ENCODE results near the gene SREBF2. TPM values are rescaled to one million over a fixed set of nuclear protein-coding genes. Genes with fewer than 3 reads are reported as not detected.

The SREBF2 gene
- total and polyA plus RNA-seq, 9 of the 15 experiments (the other 6 are each of a cell fraction or from before 2014, with no cell fraction given): 1.1 to 84.2 (median 26.9) TPM

- no peak for TF ChIP-seq ZNF431 (CRISPR knock-in tag; IDR thresholded peaks at IDR 0.05)
- TF ChIP-seq, protein P1, sequence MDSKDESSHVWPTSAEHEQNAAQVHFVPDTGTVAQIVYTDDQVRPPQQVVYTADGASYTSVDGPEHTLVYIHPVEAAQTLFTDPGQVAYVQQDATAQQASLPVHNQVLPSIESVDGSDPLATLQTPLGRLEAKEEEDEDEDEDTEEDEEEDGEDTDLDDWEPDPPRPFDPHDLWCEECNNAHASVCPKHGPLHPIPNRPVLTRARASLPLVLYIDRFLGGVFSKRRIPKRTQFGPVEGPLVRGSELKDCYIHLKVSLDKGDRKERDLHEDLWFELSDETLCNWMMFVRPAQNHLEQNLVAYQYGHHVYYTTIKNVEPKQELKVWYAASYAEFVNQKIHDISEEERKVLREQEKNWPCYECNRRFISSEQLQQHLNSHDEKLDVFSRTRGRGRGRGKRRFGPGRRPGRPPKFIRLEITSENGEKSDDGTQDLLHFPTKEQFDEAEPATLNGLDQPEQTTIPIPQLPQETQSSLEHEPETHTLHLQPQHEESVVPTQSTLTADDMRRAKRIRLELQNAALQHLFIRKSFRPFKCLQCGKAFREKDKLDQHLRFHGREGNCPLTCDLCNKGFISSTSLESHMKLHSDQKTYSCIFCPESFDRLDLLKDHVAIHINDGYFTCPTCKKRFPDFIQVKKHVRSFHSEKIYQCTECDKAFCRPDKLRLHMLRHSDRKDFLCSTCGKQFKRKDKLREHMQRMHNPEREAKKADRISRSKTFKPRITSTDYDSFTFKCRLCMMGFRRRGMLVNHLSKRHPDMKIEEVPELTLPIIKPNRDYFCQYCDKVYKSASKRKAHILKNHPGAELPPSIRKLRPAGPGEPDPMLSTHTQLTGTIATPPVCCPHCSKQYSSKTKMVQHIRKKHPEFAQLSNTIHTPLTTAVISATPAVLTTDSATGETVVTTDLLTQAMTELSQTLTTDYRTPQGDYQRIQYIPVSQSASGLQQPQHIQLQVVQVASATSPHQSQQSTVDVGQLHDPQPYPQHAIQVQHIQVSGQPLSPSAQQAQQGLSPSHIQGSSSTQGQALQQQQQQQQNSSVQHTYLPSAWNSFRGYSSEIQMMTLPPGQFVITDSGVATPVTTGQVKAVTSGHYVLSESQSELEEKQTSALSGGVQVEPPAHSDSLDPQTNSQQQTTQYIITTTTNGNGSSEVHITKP (IDR thresholded peaks at IDR 0.05; ENCODE audit: partially characterized antibody): peak; percentile 68
- TF ChIP-seq NR2C1 (IDR thresholded peaks at IDR 0.05): no peak
- peak; percentile 50; the same call in 1 of the 2 replicates for TF ChIP-seq NR2C1 (tag; IDR thresholded peaks at IDR 0.05)
- TF ChIP-seq ZNF224 (CRISPR knock-in tag; IDR thresholded peaks at IDR 0.05): no peak
- no peak for TF ChIP-seq ZNF282 (CRISPR knock-in tag; IDR thresholded peaks at IDR 0.05)
- no peak for TF ChIP-seq NFYB (IDR thresholded peaks at IDR 0.05; ENCODE audit: extremely low read depth, insufficient read length)
- TF ChIP-seq POLR2AphosphoS5 (IDR thresholded peaks at IDR 0.05; ENCODE audit: control insufficient read depth, insufficient read depth, low read depth, low read length): peak; percentile 93
- peak; percentile 90 for TF ChIP-seq CCNT2 (IDR thresholded peaks at IDR 0.05; ENCODE audit: borderline replicate concordance, extremely low read depth, insufficient read length, low read depth, low read length)
- TF ChIP-seq, protein P2, sequence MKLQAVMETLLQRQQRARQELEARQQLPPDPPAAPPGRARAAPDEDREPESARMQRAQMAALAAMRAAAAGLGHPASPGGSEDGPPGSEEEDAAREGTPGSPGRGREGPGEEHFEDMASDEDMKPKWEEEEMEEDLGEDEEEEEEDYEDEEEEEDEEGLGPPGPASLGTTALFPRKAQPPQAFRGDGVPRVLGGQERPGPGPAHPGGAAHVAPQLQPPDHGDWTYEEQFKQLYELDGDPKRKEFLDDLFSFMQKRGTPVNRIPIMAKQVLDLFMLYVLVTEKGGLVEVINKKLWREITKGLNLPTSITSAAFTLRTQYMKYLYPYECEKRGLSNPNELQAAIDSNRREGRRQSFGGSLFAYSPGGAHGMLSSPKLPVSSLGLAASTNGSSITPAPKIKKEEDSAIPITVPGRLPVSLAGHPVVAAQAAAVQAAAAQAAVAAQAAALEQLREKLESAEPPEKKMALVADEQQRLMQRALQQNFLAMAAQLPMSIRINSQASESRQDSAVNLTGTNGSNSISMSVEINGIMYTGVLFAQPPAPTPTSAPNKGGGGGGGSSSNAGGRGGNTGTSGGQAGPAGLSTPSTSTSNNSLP (IDR thresholded peaks at IDR 0.05; ENCODE audit: borderline replicate concordance, low read depth, low read length): no peak
- peak; percentile 99 for TF ChIP-seq ARID1B (IDR thresholded peaks at IDR 0.05)
- peak; percentile 82 for TF ChIP-seq ZBTB2 (IDR thresholded peaks at IDR 0.05)
- TF ChIP-seq ZNF212 (CRISPR knock-in tag; IDR thresholded peaks at IDR 0.05): no peak
- no peak for TF ChIP-seq ESRRB (CRISPR knock-in tag; IDR thresholded peaks at IDR 0.05; ENCODE audit: borderline replicate concordance)
- TF ChIP-seq RAD51 (IDR thresholded peaks at IDR 0.05; ENCODE audit: borderline replicate concordance, low read depth): peak; percentile 65; the same call in 1 of the 2 replicates
- TF ChIP-seq PHTF2 (CRISPR knock-in tag; IDR thresholded peaks at IDR 0.05): no peak
- peak; percentile 69 to 91; a peak in 3 of 4 replicates for TF ChIP-seq TBL1XR1 (IDR thresholded peaks at IDR 0.05; ENCODE audit: low read length in 2 of 2)
- TF ChIP-seq CBFB (CRISPR knock-in tag; IDR thresholded peaks at IDR 0.05): no peak
- TF ChIP-seq CHCHD3 (CRISPR knock-in tag; IDR thresholded peaks at IDR 0.05): no peak
- peak; percentile 72; the same call in 1 of the 2 replicates for TF ChIP-seq ESRRA (IDR thresholded peaks at IDR 0.05; ENCODE audit: borderline replicate concordance, low read depth)
- no peak for TF ChIP-seq RBBP5 (IDR thresholded peaks at IDR 0.05; ENCODE audit: borderline replicate concordance, insufficient read depth, low read length, poor library complexity, severe bottlenecking)
Measured at GRCh38 chr22:41845380-41846267, 12.7 kb downstream of the SREBF2 start (continued).
